GM13976 (cell line): ENCODE results near the gene SULF2.

Experiments used
- DNase-seq: peaks from one replicate; pipeline ENCODE4 v3.0.0; 2012; ENCODE audit warnings: low spot score
- CTCF ChIP-seq: IDR thresholded peaks from 2 replicates; pipeline ENCODE4 v1.5.1; 2012; ENCODE audit warnings: borderline replicate concordance, mild to moderate bottlenecking; ENCODE audit not compliant: insufficient read depth; ENCODE audit errors: extremely low read depth, missing control alignments, control extremely low read depth
- in situ Hi-C: fragments of 300-500 bp; cut with MboI; formaldehyde crosslinking; loops from one replicate; pipeline ENCODE4 v1.12.0; 2022; ENCODE audit warnings: low sequenced_read_pairs, mixed read lengths, inconsistent platforms; ENCODE audit not compliant: unreplicated experiment

SULF2 gene

GRCh38 chr20:47708953-47709833 is 76.1 kb downstream of the SULF2 start:
- in situ Hi-C loops, result no loop called here
- TF ChIP-seq CTCF, result no peak
- DNase-seq, result no peak

- in situ Hi-C loops, result no loop called here
- no peak for TF ChIP-seq CTCF
- peak; percentile 75 for DNase-seq
These were observed 77.0 kb downstream of the SULF2 start for GRCh38 chr20:47708140-47708807.

GRCh38 chr20:47706345-47706744 is 78.9 kb downstream of the SULF2 start:
- TF ChIP-seq CTCF, result no peak
- DNase-seq, result no peak
- in situ Hi-C loops, result no loop called here

- no peak for DNase-seq
- in situ Hi-C loops, result no loop called here
- TF ChIP-seq CTCF, result no peak
These were observed 79.8 kb downstream of the SULF2 start for GRCh38 chr20:47705497-47705856.

- in situ Hi-C loops, result no loop called here
- no peak for TF ChIP-seq CTCF
- DNase-seq, result no peak
These were observed 80.4 kb downstream of the SULF2 start for GRCh38 chr20:47704746-47705496.

- in situ Hi-C loops, result no loop called here
- DNase-seq, result no peak
- TF ChIP-seq CTCF, result no peak
These were observed 81.5 kb downstream of the SULF2 start for GRCh38 chr20:47703748-47704147.
